Thyroid gland (tissue), 4 donors: ENCODE measurements around the gene MRPL36. TPM values are rescaled to one million over a fixed set of nuclear protein-coding genes. Genes with fewer than 3 reads are reported as not detected.

Experiments
- DNase-seq, 2 donors: peaks; one replicate each; pipeline ENCODE4 v3.0.0-alpha.2; 2019
- H3K27ac ChIP-seq, 3 donors: fragments of 200-600 bp; sonication (generic); 1 replicate in 2 of 3; 2 replicates in 1 of 3; pipeline ENCODE4 v1.5.1; 2016 to 2019; ENCODE audit warnings: mild to moderate bottlenecking in 1 of 3, moderate library complexity in 1 of 3
- H3K27me3 ChIP-seq: fragments of 200-600 bp; sonication (generic); one replicate; pipeline ENCODE4 v1.5.1; 2019
- H3K36me3 ChIP-seq, 2 donors: fragments of 200-600 bp; sonication (generic); one replicate each; pipeline ENCODE4 v1.5.1; 2016 to 2019
- H3K4me1 ChIP-seq, 2 donors: fragments of 200-600 bp; sonication (generic); one replicate each; pipeline ENCODE4 v1.5.1; 2017 to 2019
- H3K4me3 ChIP-seq, 3 donors: fragments of 200-600 bp; sonication (generic); replicated peaks in 1 of 3; 1 replicate in 2 of 3; 2 replicates in 1 of 3; pipeline ENCODE4 v1.5.1; 2016; ENCODE audit warnings: mild to moderate bottlenecking in 1 of 3
- H3K9me3 ChIP-seq: fragments of 200-600 bp; sonication (generic); one replicate; pipeline ENCODE4 v1.5.1; 2017
- POLR2A ChIP-seq, 2 donors: fragments of 450-650 bp; IDR thresholded peaks; one replicate each; pipeline ENCODE4 v1.6.1; 2017; ENCODE audit warnings: antibody characterized with exemption in 2 of 2, mild to moderate bottlenecking in 2 of 2, moderate library complexity in 1 of 2
- WGBS, 2 donors: methylation state at CpG; one replicate each; pipeline ENCODE4 v1.1.5; 2017; 5-methylcytosine and 5-hydroxymethylcytosine counted together
- intact Hi-C: fragments of 100-400 bp; cut with DNase I; formaldehyde crosslinking; loops from one replicate; pipeline ENCODE4 v1.15.1; 2023
- total RNA-seq, 4 donors: library from RNA; depleted of rRNA; stranded (reverse); fragments of >200 nt; gene quantifications; one replicate each; pipeline ENCODE4 v1.2.3, GENCODE V29; 2016
- TF ChIP-seq, protein P1 (sequence below), 6 experiments: fragments of 200-600 bp in 3 of 6; fragments of 450-650 bp in 3 of 6; sonication (generic) in 3 of 6; IDR thresholded peaks; one replicate each; pipeline ENCODE4 v1.5.1; 2016 to 2019; ENCODE audit warnings: antibody characterized with exemption in 6 of 6, mild to moderate bottlenecking in 2 of 6, inconsistent platforms in 1 of 6, moderate library complexity in 1 of 6

Gene MRPL36
- total RNA-seq, 4 donors from 2014 or later, result 10.4 to 41.7 (median 33.6) TPM

DNA sequence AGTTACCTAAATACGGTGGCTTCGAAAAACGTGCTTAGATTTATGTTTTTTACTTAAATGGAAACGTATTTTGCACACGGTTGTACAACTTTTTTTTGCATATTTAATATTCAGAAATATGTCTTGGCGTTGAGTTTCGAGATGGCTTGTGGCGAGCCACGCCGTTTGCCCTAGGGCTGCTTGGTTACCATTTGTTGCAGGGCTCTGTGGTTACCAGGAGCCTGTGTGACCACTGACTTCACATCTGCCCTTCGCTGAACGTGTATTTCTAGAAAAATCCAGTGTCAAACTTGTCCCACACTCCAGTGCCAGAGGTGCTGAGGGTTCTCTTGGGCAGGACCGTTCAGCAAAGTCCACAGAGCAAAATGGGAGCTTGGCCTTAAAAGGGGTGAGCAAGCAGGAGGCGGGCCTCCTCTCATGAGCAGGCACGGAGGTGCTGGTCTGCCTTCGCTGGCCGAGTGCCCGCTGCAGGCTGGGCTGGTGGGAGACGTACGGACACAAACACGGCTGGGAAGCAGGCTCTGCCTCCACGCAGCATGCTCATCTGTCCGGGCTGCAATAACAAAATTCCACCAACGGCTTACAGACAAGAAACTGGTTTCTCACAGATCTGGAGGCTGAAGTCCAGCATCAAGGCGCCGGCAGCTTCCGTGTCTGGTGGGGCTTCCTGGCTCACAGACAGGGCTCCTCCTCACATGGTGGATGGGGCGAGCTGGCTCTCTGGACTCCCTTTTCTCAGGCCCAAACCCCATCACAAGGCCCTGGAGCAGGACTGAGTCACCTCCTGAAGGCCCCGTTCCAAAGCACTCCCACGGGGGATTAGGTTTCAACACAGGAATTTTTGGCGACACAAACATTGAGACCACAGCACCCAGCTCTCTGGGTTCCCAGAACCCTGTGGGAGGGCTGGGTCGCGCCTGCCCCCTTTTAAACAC, 5.4 kb downstream of the MRPL36 start:
- Histone ChIP-seq H3K4me1 (peaks cover 4 to 6% of the 10 kb centered on the region in 2 donors), H3K4me3 (no peak overlapping the region), H3K27me3 (no peaks in the 10 kb centered on the region), H3K36me3 (peaks cover 9 to 16% of the 10 kb centered on the region in 2 donors), H3K27ac (no peak overlapping the region), H3K9me3 (no peaks in the 10 kb centered on the region)
- TF ChIP-seq, protein P1, sequence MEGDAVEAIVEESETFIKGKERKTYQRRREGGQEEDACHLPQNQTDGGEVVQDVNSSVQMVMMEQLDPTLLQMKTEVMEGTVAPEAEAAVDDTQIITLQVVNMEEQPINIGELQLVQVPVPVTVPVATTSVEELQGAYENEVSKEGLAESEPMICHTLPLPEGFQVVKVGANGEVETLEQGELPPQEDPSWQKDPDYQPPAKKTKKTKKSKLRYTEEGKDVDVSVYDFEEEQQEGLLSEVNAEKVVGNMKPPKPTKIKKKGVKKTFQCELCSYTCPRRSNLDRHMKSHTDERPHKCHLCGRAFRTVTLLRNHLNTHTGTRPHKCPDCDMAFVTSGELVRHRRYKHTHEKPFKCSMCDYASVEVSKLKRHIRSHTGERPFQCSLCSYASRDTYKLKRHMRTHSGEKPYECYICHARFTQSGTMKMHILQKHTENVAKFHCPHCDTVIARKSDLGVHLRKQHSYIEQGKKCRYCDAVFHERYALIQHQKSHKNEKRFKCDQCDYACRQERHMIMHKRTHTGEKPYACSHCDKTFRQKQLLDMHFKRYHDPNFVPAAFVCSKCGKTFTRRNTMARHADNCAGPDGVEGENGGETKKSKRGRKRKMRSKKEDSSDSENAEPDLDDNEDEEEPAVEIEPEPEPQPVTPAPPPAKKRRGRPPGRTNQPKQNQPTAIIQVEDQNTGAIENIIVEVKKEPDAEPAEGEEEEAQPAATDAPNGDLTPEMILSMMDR (IDR thresholded peaks at IDR 0.05), result no peak
- TF ChIP-seq POLR2A (IDR thresholded peaks at IDR 0.05), result no peak
- intact Hi-C loops, result loop anchor here (10.0 kb wide), 1 partner anchor 449 kb away; the partner anchor contains the start of gene CLPTM1L
- WGBS, 2 donors, result 87 to 88% methylated on average over 20 to 33 of the region's 33 CpGs
- DNase-seq, result no peak

DNA sequence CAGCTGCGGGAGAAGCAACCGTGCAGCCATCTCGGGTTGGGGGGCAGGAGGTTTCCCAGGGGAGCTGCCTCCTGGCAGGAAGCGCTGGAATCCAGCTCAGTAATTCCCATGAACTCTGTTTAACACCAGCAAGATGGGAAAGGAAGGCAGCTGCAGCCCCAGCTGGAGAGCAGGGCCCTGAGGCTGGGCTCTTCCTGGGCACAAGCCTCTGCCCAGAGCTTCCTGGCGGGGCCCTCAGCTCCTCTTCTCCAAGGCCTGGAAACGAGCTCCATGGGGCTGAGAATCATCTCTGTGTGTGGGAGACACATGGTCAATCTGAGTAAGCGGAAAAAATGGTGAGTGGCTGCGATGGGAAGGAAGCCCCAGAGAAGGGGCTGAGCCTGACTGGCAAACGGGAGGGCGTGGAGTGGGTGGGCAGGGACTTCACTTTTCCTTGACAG, 6.3 kb downstream of the MRPL36 start:
- no peaks in the 10 kb centered on the region for H3K9me3 ChIP-seq
- H3K27me3 ChIP-seq, result no peaks in the 10 kb centered on the region
- H3K4me3 ChIP-seq, result no peak overlapping the region
- intact Hi-C loops, result loop anchor here (10.0 kb wide), 1 partner anchor 449 kb away; the partner anchor contains the start of gene CLPTM1L
- H3K36me3 ChIP-seq, result peaks cover 8 to 16% of the 10 kb centered on the region in 2 donors
- DNase-seq, result no peak
- H3K4me1 ChIP-seq, result no peaks in the 10 kb centered on the region
- 69 to 79% methylated on average over 10 of the region's 10 CpGs for WGBS, 2 donors
- no peak overlapping the region for H3K27ac ChIP-seq
- TF ChIP-seq, protein P1 (IDR thresholded peaks at IDR 0.05), result no peak
- no peak for TF ChIP-seq POLR2A (IDR thresholded peaks at IDR 0.05)

DNA sequence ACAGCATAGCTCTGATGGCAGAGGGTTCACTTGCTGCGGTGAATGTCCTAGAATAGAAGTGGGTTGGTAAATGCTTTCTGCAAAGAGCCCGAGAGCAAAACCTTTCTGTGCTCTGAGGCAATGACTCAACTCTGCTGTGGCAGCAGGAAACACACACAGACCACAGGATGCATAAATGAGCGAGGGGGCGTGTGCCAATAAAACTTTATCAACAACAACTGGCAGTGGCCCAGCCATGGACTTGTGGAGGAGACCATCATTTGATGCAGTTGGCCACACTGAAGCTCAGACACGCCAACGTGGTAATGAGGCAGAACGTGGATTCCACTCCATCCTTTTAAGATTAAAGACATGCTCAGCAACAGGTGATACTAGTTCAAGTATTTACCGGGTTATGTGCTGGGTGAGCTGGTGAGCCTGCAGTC, 6.8 kb downstream of the MRPL36 start:
- peak in 1 of 2 donors; percentile 12 for DNase-seq
- no peaks in the 10 kb centered on the region for H3K9me3 ChIP-seq
- H3K4me3 ChIP-seq, result no peak overlapping the region
- H3K4me1 ChIP-seq, result no peaks in the 10 kb centered on the region
- no peak for TF ChIP-seq POLR2A (IDR thresholded peaks at IDR 0.05)
- TF ChIP-seq, protein P1 (IDR thresholded peaks at IDR 0.05), result no peak
- intact Hi-C loops, result loop anchor here (10.0 kb wide), 1 partner anchor 448 kb away; the partner anchor contains the start of gene CLPTM1L
- no peak overlapping the region for H3K27ac ChIP-seq
- WGBS, 2 donors, result 73 to 86% methylated on average over 8 of the region's 8 CpGs
- H3K27me3 ChIP-seq, result no peaks in the 10 kb centered on the region
- H3K36me3 ChIP-seq, result peaks cover 4 to 11% of the 10 kb centered on the region in 2 donors

DNA sequence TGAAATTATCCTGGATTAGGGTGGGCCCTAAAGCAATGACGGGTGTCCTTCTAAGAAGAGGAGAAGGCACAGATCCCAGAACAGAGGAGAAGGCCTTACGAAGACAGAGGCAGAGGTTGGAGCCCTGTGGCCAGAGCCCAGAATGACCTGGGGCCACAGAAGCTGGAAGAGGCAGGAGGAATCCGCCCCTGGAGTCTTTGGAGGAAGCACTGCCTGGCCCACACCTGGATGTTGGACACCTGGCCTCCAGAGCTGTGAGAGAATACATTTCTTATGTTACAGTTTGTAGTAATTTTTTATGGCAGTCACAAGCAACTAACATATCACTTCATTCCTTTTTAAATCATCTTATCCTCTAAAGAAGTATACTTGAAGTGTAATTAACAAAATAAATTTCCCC, 8.5 kb downstream of the MRPL36 start:
- Histone ChIP-seq H3K27ac (no peak overlapping the region), H3K9me3 (no peaks in the 10 kb centered on the region), H3K4me1 (no peaks in the 10 kb centered on the region), H3K27me3 (no peaks in the 10 kb centered on the region), H3K36me3 (no peaks in the 10 kb centered on the region), H3K4me3 (no peak overlapping the region)
- no peak for DNase-seq
- TF ChIP-seq POLR2A (IDR thresholded peaks at IDR 0.05), result no peak
- TF ChIP-seq, protein P1 (IDR thresholded peaks at IDR 0.05), result no peak
- WGBS, 2 donors, result 73 to 79% methylated on average over 3 of the region's 3 CpGs
- intact Hi-C loops, result loop anchor here (10.0 kb wide), 1 partner anchor 446 kb away; the partner anchor contains the start of gene CLPTM1L
